M059J (cell line): ENCODE measurements around the gene OTUD5. TPM values are rescaled to one million over a fixed set of nuclear protein-coding genes. Genes with fewer than 3 reads are reported as not detected.
"Not testable (repeated sequence)": the region's sequence is repeated elsewhere in the genome, so short reads cannot be mapped to it uniquely, and the experiment has no call there.

Experiments
- DNase-seq: peaks from one replicate; pipeline ENCODE4 v3.0.0-alpha.2; 2012; ENCODE audit warnings: low read depth
- total RNA-seq: library from RNA; depleted of rRNA; stranded (reverse); fragments of >200 nt; shearing (Covaris generic); gene quantifications from 2 replicates; pipeline ENCODE4 v1.2.3, GENCODE V29; 2014; rRNA removed

The OTUD5 gene
- total RNA-seq, 1 experiment from 2014 or later: 54.4 TPM

DNA sequence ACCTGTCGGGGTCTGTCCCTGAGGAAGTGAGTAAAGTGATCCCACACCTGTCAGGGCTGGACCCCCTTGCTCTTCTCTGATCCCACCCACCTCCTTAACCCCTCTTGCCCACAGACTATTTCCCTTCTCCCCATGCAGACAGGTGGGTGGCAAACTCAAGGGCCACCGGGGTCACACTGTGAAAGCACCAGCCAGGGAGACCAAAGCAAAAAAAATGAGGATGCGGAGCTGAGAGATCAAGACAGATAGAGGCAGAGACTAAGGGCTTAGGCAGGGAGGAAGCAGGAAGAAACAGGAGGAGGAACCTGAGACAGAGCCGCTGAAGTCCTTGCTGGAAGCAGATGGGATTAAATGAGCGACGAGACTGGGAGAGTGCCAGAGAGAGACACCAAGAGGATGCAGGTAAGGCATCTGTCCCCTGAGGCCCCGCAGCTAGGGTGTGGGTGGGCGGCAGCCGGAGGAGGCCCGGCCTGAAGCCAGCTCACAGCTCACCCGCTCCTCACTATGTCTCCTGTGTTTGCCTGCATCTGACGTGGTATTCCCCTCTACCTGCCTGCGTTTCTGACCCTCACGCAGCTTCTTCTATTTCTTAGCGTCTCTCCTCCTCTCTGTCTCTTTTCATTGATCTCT lies 67.0 kb downstream of the OTUD5 start:
- no peak for DNase-seq

DNA sequence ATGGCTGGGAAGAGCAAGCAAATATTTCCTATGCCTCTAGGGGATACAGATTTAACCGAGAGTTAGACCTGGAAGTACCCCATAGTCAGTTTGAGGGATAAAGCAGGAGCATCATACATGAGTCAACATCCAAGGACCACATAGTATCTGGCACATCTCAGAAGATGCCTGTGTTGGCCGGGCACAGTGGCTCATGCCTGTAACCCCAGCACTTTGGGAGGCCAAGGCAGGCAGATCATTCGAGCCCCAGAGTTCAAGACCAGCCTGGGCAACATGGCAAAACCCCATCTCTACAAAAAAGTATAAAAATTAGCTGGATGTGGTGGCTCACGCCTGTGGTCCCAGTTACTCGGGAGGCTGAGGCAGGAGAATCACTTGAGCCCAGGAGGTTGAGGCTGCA lies 70.8 kb downstream of the OTUD5 start:
- DNase-seq: not testable (repeated sequence)

DNA sequence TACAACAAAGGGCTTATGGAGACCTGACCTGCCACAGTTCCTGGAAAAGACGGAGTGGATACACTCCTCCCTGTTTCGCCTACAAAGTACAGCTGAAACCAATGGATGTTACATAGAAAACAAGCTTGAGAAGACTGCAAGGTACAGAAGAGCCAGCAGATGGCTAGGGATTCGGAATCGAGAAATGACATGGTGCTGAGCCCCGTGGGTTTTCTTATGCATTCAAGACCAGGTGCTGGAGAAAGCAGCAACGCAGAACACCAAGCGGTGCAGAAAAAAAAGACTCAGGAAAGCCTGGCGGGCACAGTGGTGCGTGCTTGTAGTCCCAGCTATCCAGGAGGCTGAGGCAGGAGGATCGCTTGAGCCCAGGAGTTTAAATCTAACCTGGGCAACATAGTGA lies 73.7 kb downstream of the OTUD5 start:
- DNase-seq: no peak

DNA sequence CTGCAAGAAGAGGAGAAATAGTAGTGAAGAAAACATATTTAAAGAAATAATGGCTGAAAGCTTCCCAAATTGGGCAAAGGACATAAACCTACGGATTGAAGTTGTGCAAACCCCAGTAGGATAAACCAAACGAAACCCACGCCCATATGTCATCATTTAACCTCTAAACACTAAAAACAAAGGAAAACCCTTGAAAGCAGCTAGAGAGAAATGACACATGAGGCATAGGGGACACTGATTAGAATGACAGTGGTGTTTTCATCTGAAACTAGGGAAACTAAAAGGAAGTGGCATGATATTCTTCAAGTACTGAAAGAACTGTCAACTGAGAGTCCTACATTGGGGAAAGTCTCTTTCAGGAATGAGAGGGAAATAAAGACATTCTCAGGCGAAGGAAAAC lies 80.5 kb downstream of the OTUD5 start:
- not testable (repeated sequence) for DNase-seq

Other genes with a start within 250 kb of the OTUD5 start
- not detected in 2 replicates for gene GLOD5, start 195.9 kb downstream of the OTUD5 start, total RNA-seq
- gene GATA1, start 171.0 kb downstream of the OTUD5 start, total RNA-seq: not detected in 2 replicates
- gene HDAC6, start 155.5 kb downstream of the OTUD5 start, total RNA-seq: 44.8 and 50.7 TPM in 2 replicates
- gene ERAS, start 131.1 kb downstream of the OTUD5 start, total RNA-seq: not detected in 2 replicates
- gene PCSK1N, start 122.0 kb downstream of the OTUD5 start, total RNA-seq: 4.1 and 9.0 TPM in 2 replicates
- gene TIMM17B, start 59.8 kb downstream of the OTUD5 start, total RNA-seq: 77.6 and 90.8 TPM in 2 replicates
- 44.6 and 53.9 TPM in 2 replicates for gene PQBP1, start 59.7 kb downstream of the OTUD5 start, total RNA-seq
- 70.5 and 77.8 TPM in 2 replicates for gene SLC35A2, start 46.0 kb downstream of the OTUD5 start, total RNA-seq
- gene PIM2, start 38.6 kb downstream of the OTUD5 start, total RNA-seq: 14.2 and 14.3 TPM in 2 replicates
- gene KCND1, start 14.2 kb upstream of the OTUD5 start, total RNA-seq: 0.76 and 1.7 TPM in 2 replicates
- 20.1 and 46.6 TPM in 2 replicates for gene GRIPAP1, start 44.7 kb upstream of the OTUD5 start, total RNA-seq
- gene TFE3, start 85.8 kb upstream of the OTUD5 start, total RNA-seq: 40.9 and 71.6 TPM in 2 replicates
- 0.07 and 1.1 TPM in 2 replicates for gene CCDC120, start 101.4 kb upstream of the OTUD5 start, total RNA-seq
- 25.0 and 29.3 TPM in 2 replicates for gene PRAF2, start 116.4 kb upstream of the OTUD5 start, total RNA-seq
- 39.5 and 45.2 TPM in 2 replicates for gene WDR45, start 122.3 kb upstream of the OTUD5 start, total RNA-seq
- gene GPKOW, start 166.1 kb upstream of the OTUD5 start, total RNA-seq: 35.9 and 49.1 TPM in 2 replicates
- gene MAGIX, start 205.2 kb upstream of the OTUD5 start, total RNA-seq: 0.10 and 4.3 TPM in 2 replicates
- 147 and 217 TPM in 2 replicates for gene PLP2, start 214.3 kb upstream of the OTUD5 start, total RNA-seq
- 5.8 and 14.9 TPM in 2 replicates for gene PRICKLE3, start 228.8 kb upstream of the OTUD5 start, total RNA-seq
- 0.25 and 0.54 TPM in 2 replicates for gene SYP, start 242.6 kb upstream of the OTUD5 start, total RNA-seq